HG03432 (cell line): ENCODE measurements around the gene GPRIN3.

Source experiments
- ATAC-seq: cut with Tn5 transposase; IDR thresholded peaks from one replicate; pipeline ENCODE4 v1.9.1; 2021; ENCODE audit warnings: mild to moderate bottlenecking, moderate library complexity; ENCODE audit not compliant: unreplicated experiment

GPRIN3 gene

GRCh38 chr4:89294573-89295269 is 12.9 kb downstream of the GPRIN3 start:
- ATAC-seq = peak; percentile 81

- ATAC-seq = no peak
Measured at GRCh38 chr4:89293299-89293698, 14.3 kb downstream of the GPRIN3 start.

- peak; percentile 35 for ATAC-seq
Measured at GRCh38 chr4:89290727-89291516, 16.7 kb downstream of the GPRIN3 start.

GRCh38 chr4:89289312-89289711 is 18.3 kb downstream of the GPRIN3 start:
- ATAC-seq = no peak

GRCh38 chr4:89288430-89288829 is 19.2 kb downstream of the GPRIN3 start:
- no peak for ATAC-seq

GRCh38 chr4:89287945-89288344 is 19.7 kb downstream of the GPRIN3 start:
- no peak for ATAC-seq

GRCh38 chr4:89285745-89286144 is 21.9 kb downstream of the GPRIN3 start:
- ATAC-seq = peak; percentile 48

- ATAC-seq = no peak
Measured at GRCh38 chr4:89284828-89285227, 22.8 kb downstream of the GPRIN3 start.

- no peak for ATAC-seq
Measured at GRCh38 chr4:89284020-89284424, 23.6 kb downstream of the GPRIN3 start.

GRCh38 chr4:89283226-89284009 is 24.2 kb downstream of the GPRIN3 start:
- no peak for ATAC-seq

- no peak for ATAC-seq
Measured at GRCh38 chr4:89279385-89279784, 28.2 kb downstream of the GPRIN3 start.

GRCh38 chr4:89277412-89277811 is 30.2 kb downstream of the GPRIN3 start:
- ATAC-seq = no peak

- no peak for ATAC-seq
Measured at GRCh38 chr4:89276296-89276695, 31.3 kb downstream of the GPRIN3 start.

- ATAC-seq = no peak
Measured at GRCh38 chr4:89275587-89275986, 32.0 kb downstream of the GPRIN3 start.

- ATAC-seq = no peak
Measured at GRCh38 chr4:89273741-89274141, 33.9 kb downstream of the GPRIN3 start.

GRCh38 chr4:89270792-89271191 is 36.8 kb downstream of the GPRIN3 start:
- no peak for ATAC-seq

- ATAC-seq = no peak
Measured at GRCh38 chr4:89269121-89269666, 38.4 kb downstream of the GPRIN3 start.

- ATAC-seq = no peak
Measured at GRCh38 chr4:89268679-89269078, 38.9 kb downstream of the GPRIN3 start.

GRCh38 chr4:89267846-89268245 is 39.8 kb downstream of the GPRIN3 start:
- no peak for ATAC-seq

- no peak for ATAC-seq
Measured at GRCh38 chr4:89267392-89267791, 40.2 kb downstream of the GPRIN3 start.

- no peak for ATAC-seq
Measured at GRCh38 chr4:89266128-89266527, 41.5 kb downstream of the GPRIN3 start.
